WTC11 (cell line): ENCODE measurements around the gene PIK3C2A. TPM values are rescaled to one million over a fixed set of nuclear protein-coding genes. Genes with fewer than 3 reads are reported as not detected.

Source experiments
- ARID4B ChIP-seq: sonication (generic); formaldehyde crosslinking; IDR thresholded peaks from 2 replicates; pipeline ENCODE4 v1.8.0; 2023; ENCODE audit warnings: missing genetic modification reagents, mild to moderate bottlenecking, borderline replicate concordance
- ATF2 ChIP-seq: sonication (generic); formaldehyde crosslinking; IDR thresholded peaks from 2 replicates; pipeline ENCODE4 v1.8.1; 2022; ENCODE audit warnings: low read depth, missing genetic modification reagents, borderline replicate concordance
- IRF2 ChIP-seq: sonication (generic); formaldehyde crosslinking; IDR thresholded peaks from 2 replicates; pipeline ENCODE4 v1.8.0; 2022; ENCODE audit warnings: low read depth, missing genetic modification reagents, borderline replicate concordance
- SOX15 ChIP-seq: fragments of 250-450 bp; sonication (Bioruptor Pico); IDR thresholded peaks from 2 replicates; pipeline ENCODE4 v1.9.0; 2021; ENCODE audit warnings: mild to moderate bottlenecking
- SP1 ChIP-seq: sonication (generic); formaldehyde crosslinking; conservative IDR thresholded peaks from 2 replicates; pipeline ENCODE4 v1.8.1; 2022; ENCODE audit warnings: missing genetic modification reagents
- STAT6 ChIP-seq: sonication (generic); formaldehyde crosslinking; conservative IDR thresholded peaks from 2 replicates; pipeline ENCODE4 v1.8.1; 2023; ENCODE audit warnings: mild to moderate bottlenecking, low read depth, missing genetic modification reagents, moderate library complexity
- TCF7 ChIP-seq: sonication (generic); formaldehyde crosslinking; IDR thresholded peaks from 2 replicates; pipeline ENCODE4 v1.8.0; 2022; ENCODE audit warnings: mild to moderate bottlenecking, low read depth, missing genetic modification reagents, moderate library complexity
- ZNF263 ChIP-seq: sonication (generic); formaldehyde crosslinking; IDR thresholded peaks from 2 replicates; pipeline ENCODE4 v1.8.1; 2022; ENCODE audit warnings: low read depth, mild to moderate bottlenecking, moderate library complexity, missing genetic modification reagents
- ZNF671 ChIP-seq: fragments of 250-450 bp; sonication (Bioruptor Pico); IDR thresholded peaks from 2 replicates; pipeline ENCODE4 v1.8.0; 2021; ENCODE audit warnings: mild to moderate bottlenecking
- total RNA-seq: library from RNA; stranded (reverse); gene quantifications from 3 replicates; pipeline ENCODE4 v1.2.3, GENCODE V29; 2021
- TF ChIP-seq, protein P1 (sequence below): fragments of 250-450 bp; sonication (Bioruptor Pico); IDR thresholded peaks from 2 replicates; pipeline ENCODE4 v1.9.0; 2021; ENCODE audit warnings: mild to moderate bottlenecking, borderline replicate concordance
- TF ChIP-seq, protein P2 (sequence below): sonication (generic); formaldehyde crosslinking; IDR thresholded peaks from 2 replicates; pipeline ENCODE4 v1.8.1; 2023; ENCODE audit warnings: mild to moderate bottlenecking, missing genetic modification reagents, moderate library complexity
- TF ChIP-seq, protein P3 (sequence below): fragments of 250-450 bp; sonication (Bioruptor Pico); IDR thresholded peaks from 2 replicates; pipeline ENCODE4 v1.9.0; 2021; ENCODE audit warnings: moderate library complexity, mild to moderate bottlenecking, inconsistent platforms, borderline replicate concordance

Gene PIK3C2A
- total RNA-seq, 1 experiment from 2014 or later = 105 TPM

DNA sequence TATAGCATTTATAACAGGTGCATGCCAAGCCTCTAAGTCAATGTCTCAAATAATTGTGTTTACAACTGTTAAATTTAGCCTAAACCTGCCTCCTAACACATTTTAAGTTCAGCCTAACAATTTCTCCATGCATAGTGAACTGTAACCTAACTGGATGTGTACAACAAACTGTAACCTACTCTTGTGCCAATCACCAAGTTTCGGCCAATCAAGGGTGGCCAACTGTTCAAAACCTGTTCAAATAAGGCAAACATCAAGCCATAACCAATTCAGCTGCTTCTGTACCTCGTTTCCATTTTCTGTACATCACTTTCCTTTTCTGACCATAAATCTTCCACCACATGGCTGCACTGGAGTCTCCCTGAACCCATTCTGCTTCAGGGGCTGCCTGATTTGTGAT is 45.4 kb downstream of the PIK3C2A start (continued):
- TF ChIP-seq, protein P1, sequence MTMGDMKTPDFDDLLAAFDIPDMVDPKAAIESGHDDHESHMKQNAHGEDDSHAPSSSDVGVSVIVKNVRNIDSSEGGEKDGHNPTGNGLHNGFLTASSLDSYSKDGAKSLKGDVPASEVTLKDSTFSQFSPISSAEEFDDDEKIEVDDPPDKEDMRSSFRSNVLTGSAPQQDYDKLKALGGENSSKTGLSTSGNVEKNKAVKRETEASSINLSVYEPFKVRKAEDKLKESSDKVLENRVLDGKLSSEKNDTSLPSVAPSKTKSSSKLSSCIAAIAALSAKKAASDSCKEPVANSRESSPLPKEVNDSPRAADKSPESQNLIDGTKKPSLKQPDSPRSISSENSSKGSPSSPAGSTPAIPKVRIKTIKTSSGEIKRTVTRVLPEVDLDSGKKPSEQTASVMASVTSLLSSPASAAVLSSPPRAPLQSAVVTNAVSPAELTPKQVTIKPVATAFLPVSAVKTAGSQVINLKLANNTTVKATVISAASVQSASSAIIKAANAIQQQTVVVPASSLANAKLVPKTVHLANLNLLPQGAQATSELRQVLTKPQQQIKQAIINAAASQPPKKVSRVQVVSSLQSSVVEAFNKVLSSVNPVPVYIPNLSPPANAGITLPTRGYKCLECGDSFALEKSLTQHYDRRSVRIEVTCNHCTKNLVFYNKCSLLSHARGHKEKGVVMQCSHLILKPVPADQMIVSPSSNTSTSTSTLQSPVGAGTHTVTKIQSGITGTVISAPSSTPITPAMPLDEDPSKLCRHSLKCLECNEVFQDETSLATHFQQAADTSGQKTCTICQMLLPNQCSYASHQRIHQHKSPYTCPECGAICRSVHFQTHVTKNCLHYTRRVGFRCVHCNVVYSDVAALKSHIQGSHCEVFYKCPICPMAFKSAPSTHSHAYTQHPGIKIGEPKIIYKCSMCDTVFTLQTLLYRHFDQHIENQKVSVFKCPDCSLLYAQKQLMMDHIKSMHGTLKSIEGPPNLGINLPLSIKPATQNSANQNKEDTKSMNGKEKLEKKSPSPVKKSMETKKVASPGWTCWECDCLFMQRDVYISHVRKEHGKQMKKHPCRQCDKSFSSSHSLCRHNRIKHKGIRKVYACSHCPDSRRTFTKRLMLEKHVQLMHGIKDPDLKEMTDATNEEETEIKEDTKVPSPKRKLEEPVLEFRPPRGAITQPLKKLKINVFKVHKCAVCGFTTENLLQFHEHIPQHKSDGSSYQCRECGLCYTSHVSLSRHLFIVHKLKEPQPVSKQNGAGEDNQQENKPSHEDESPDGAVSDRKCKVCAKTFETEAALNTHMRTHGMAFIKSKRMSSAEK (CRISPR knock-in tag) = no peak
- TF ChIP-seq, protein P2, sequence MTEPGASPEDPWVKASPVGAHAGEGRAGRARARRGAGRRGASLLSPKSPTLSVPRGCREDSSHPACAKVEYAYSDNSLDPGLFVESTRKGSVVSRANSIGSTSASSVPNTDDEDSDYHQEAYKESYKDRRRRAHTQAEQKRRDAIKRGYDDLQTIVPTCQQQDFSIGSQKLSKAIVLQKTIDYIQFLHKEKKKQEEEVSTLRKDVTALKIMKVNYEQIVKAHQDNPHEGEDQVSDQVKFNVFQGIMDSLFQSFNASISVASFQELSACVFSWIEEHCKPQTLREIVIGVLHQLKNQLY (CRISPR knock-in tag) = no peak
- TF ChIP-seq ZNF671 (CRISPR knock-in tag) = no peak
- no peak for TF ChIP-seq STAT6
- TF ChIP-seq SP1 (CRISPR knock-in tag) = no peak
- no peak for TF ChIP-seq ZNF263 (CRISPR knock-in tag)
- no peak for TF ChIP-seq ATF2 (CRISPR knock-in tag)
- no peak for TF ChIP-seq SOX15 (CRISPR knock-in tag)
- TF ChIP-seq, protein P3, sequence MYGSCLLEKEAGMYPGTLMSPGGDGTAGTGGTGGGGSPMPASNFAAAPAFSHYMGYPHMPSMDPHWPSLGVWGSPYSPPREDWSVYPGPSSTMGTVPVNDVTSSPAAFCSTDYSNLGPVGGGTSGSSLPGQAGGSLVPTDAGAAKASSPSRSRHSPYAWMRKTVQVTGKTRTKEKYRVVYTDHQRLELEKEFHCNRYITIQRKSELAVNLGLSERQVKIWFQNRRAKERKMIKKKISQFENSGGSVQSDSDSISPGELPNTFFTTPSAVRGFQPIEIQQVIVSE (CRISPR knock-in tag) = no peak
- TF ChIP-seq IRF2 (CRISPR knock-in tag) = no peak
- TF ChIP-seq ARID4B (CRISPR knock-in tag) = no peak
- TF ChIP-seq TCF7 (CRISPR knock-in tag) = no peak
